Breast epithelium (tissue), 4 donors: ENCODE data around the gene RFX1. TPM values are rescaled to one million over a fixed set of nuclear protein-coding genes. Genes with fewer than 3 reads are reported as not detected.

Experiments used
- DNase-seq, 2 donors: peaks; one replicate each; pipeline ENCODE4 v3.0.0-alpha.2; 2019; ENCODE audit warnings: low spot score in 2 of 2
- H3K27ac ChIP-seq, 2 donors: fragments of 200-600 bp; sonication (generic) in 1 of 2; one replicate each; pipeline ENCODE4 v1.5.1; 2016 to 2019; ENCODE audit warnings: mild to moderate bottlenecking in 1 of 2
- H3K27me3 ChIP-seq, 2 donors: fragments of 200-600 bp; sonication (generic) in 1 of 2; one replicate each; pipeline versions ENCODE4 v1.5.1 to v1.6.0; 2017 to 2019; ENCODE audit warnings: control low read depth in 1 of 2, mild to moderate bottlenecking in 1 of 2
- H3K36me3 ChIP-seq: fragments of 200-600 bp; one replicate; pipeline ENCODE4 v1.5.1; 2019
- H3K4me1 ChIP-seq, 2 donors: fragments of 200-600 bp; sonication (generic); one replicate each; pipeline ENCODE4 v1.5.1; 2016 to 2019; ENCODE audit warnings: control low read depth in 1 of 2
- H3K4me3 ChIP-seq, 3 donors: fragments of 200-600 bp; sonication (generic); 1 replicate in 2 of 3; 2 replicates in 1 of 3; pipeline ENCODE4 v1.5.1; 2016 to 2019; ENCODE audit warnings: mild to moderate bottlenecking in 3 of 3, moderate library complexity in 2 of 3
- H3K9me3 ChIP-seq, 2 donors: fragments of 200-600 bp; sonication (generic) in 1 of 2; one replicate each; pipeline ENCODE4 v1.5.1; 2016 to 2019; ENCODE audit warnings: control low read depth in 1 of 2
- POLR2A ChIP-seq: fragments of 450-650 bp; IDR thresholded peaks from one replicate; pipeline ENCODE4 v1.6.1; 2016; ENCODE audit warnings: antibody characterized with exemption, mild to moderate bottlenecking, moderate library complexity
- POLR2AphosphoS5 ChIP-seq, 3 donors: sonication (generic); formaldehyde crosslinking; IDR thresholded peaks; one replicate each; pipeline ENCODE4 v1.6.1; 2017; ENCODE audit warnings: antibody characterized with exemption in 3 of 3
- intact Hi-C: fragments of 100-400 bp; cut with DNase I; formaldehyde crosslinking; loops from one replicate; pipeline ENCODE4 v1.15.1; 2023; ENCODE audit warnings: low total_unique reads
- total RNA-seq, 3 donors: library from RNA; depleted of rRNA; stranded (reverse); fragments of >200 nt; gene quantifications; one replicate each; pipeline ENCODE4 v1.1.0, GENCODE V29; 2016
- TF ChIP-seq, protein P1 (sequence below), 3 donors: fragments of 450-650 bp; IDR thresholded peaks; one replicate each; pipeline ENCODE4 v1.5.1; 2016 to 2017; ENCODE audit warnings: antibody characterized with exemption in 3 of 3, mild to moderate bottlenecking in 3 of 3, moderate library complexity in 3 of 3

The RFX1 gene
- total RNA-seq, 3 donors from 2014 or later, result 2.6 to 3.7 (median 3.6) TPM

DNA sequence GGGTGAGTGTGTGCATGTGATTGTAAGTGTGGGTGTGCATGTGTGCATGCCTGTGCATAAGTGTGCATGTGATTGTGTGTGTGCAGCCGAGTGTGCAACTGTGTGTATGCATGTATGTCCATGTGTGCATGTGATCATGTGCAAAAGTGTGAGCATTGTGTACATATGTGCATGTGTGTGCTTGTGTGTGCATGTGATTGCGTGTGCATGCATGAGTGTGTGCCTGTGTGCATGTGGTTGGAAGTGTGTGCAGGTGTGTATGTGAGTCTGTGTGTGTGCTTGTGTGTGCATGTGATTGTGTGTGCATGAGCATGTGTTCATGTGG is 71.4 kb downstream of the RFX1 start:
- Histone ChIP-seq H3K4me1 (peaks cover 0 to 4% of the 10 kb centered on the region in 2 donors), H3K27ac (no peak overlapping the region), H3K9me3 (no peaks in the 10 kb centered on the region), H3K36me3 (no peaks in the 10 kb centered on the region), H3K27me3 (peaks cover 0 to 5% of the 10 kb centered on the region in 2 donors), H3K4me3 (no peak overlapping the region)
- TF ChIP-seq POLR2AphosphoS5 (IDR thresholded peaks at IDR 0.05), result no peak
- TF ChIP-seq, protein P1, sequence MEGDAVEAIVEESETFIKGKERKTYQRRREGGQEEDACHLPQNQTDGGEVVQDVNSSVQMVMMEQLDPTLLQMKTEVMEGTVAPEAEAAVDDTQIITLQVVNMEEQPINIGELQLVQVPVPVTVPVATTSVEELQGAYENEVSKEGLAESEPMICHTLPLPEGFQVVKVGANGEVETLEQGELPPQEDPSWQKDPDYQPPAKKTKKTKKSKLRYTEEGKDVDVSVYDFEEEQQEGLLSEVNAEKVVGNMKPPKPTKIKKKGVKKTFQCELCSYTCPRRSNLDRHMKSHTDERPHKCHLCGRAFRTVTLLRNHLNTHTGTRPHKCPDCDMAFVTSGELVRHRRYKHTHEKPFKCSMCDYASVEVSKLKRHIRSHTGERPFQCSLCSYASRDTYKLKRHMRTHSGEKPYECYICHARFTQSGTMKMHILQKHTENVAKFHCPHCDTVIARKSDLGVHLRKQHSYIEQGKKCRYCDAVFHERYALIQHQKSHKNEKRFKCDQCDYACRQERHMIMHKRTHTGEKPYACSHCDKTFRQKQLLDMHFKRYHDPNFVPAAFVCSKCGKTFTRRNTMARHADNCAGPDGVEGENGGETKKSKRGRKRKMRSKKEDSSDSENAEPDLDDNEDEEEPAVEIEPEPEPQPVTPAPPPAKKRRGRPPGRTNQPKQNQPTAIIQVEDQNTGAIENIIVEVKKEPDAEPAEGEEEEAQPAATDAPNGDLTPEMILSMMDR (IDR thresholded peaks at IDR 0.05), result no peak
- TF ChIP-seq POLR2A, result no peak
- intact Hi-C loops, result no loop called here
- no peak for DNase-seq

DNA sequence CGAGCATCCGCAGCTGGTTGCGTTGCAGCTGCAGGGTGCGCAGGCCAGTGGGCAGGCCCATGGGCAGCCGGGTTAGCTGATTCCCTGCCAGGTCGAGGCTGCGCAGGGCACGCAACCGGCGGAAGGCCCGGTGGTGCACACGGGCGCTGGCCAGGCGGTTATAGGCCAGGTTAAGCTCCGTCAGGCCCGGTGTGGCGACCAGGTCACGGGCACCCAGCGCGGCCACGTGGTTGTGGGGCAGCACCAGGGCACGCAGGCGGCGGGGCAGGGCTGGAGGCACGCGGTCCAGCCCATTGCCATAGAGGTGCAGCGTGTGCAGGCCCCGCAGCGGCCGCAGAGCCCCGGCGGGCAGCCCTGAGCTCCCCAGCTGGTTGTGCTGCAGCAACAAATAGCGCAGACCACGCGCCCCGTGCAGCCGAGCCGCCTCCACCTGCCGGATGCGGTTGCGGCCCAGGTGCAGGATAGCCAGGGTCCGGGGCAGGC is 73.2 kb downstream of the RFX1 start:
- Histone ChIP-seq H3K4me3 (no peak overlapping the region), H3K36me3 (no peaks in the 10 kb centered on the region), H3K9me3 (no peaks in the 10 kb centered on the region), H3K4me1 (no peaks in the 10 kb centered on the region), H3K27ac (no peak overlapping the region), H3K27me3 (peaks cover 0 to 5% of the 10 kb centered on the region in 2 donors)
- intact Hi-C loops, result no loop called here
- no peak for DNase-seq
- TF ChIP-seq, protein P1 (IDR thresholded peaks at IDR 0.05), result no peak
- no peak for TF ChIP-seq POLR2A
- TF ChIP-seq POLR2AphosphoS5 (IDR thresholded peaks at IDR 0.05), result no peak

DNA sequence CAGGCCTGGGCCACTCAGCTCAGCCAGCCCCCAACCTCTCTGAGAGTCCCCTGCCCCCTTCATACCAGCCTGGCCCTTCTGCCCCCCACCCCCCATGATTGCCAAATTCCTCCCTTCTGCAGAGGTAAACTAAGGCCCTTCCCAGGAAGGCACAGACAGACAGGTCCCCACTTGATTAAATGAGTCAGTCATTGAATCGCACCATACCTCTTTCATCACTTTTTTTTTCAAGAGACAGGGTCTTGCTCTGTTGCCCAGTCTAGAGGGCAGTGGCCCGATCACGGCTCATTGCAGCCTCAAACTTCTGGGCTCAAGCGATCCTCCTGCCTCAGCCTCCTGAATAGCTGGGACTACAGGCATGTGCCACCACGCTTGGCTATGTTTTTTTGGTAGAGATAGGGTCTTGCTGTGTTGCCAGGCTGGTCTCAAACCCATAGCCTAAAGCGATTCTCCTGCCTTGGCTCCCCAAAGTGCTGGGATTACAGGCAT is 73.9 kb downstream of the RFX1 start:
- H3K4me3 ChIP-seq, result no peak overlapping the region
- H3K27me3 ChIP-seq, result no peaks in the 10 kb centered on the region
- no peaks in the 10 kb centered on the region for H3K9me3 ChIP-seq
- H3K36me3 ChIP-seq, result no peaks in the 10 kb centered on the region
- H3K4me1 ChIP-seq, result no peaks in the 10 kb centered on the region
- H3K27ac ChIP-seq, result no peak overlapping the region
- intact Hi-C loops, result no loop called here
- DNase-seq, result no peak
- TF ChIP-seq, protein P1 (IDR thresholded peaks at IDR 0.05), result no peak
- TF ChIP-seq POLR2AphosphoS5 (IDR thresholded peaks at IDR 0.05) (no peak), POLR2A (no peak)

DNA sequence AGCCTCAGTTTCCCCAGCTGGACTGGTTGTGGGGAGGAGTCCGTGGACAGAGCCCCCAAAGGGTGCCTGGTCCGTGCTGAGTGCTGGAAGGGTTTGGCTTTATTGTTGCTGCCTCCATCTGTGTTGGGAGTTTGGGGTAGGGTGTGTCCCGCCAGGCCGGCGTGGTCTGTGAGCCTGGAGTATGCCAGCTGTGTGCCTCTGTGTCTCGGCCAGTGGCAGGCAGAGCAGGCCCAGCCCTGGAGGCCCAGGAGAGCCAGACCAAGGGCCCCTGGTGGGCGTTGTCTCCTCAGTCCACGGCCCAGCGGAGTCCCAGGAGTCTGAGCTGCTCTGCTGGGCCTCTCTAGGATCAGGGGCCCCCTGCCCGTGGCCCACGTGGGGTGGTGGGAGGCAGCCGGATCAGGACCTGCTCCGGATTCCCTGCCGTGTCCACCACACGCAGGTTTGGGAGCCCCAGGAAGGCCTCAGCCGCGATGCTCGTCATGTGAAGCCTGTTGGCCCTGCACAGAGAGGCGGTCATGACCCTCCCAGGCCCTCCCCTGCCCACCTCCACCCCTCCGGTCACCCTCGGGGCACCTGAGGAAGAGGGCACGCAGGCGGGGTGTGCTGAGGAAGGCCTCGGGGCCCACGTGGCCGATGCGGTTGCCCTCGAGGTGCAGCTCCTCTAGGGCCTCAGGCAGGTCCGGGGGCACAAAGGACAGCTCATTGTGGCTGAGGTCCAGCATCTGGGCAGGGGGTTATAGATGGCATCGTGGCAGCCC is 74.5 kb downstream of the RFX1 start:
- DNase-seq, result no peak
- Histone ChIP-seq H3K9me3 (no peaks in the 10 kb centered on the region), H3K27ac (peak overlapping the region in 1 of 2 donors; percentile 38), H3K4me1 (no peaks in the 10 kb centered on the region), H3K36me3 (no peaks in the 10 kb centered on the region), H3K27me3 (no peaks in the 10 kb centered on the region), H3K4me3 (no peak overlapping the region)
- intact Hi-C loops, result no loop called here
- TF ChIP-seq, protein P1 (IDR thresholded peaks at IDR 0.05), result no peak
- TF ChIP-seq POLR2A, result no peak
- no peak for TF ChIP-seq POLR2AphosphoS5 (IDR thresholded peaks at IDR 0.05)

DNA sequence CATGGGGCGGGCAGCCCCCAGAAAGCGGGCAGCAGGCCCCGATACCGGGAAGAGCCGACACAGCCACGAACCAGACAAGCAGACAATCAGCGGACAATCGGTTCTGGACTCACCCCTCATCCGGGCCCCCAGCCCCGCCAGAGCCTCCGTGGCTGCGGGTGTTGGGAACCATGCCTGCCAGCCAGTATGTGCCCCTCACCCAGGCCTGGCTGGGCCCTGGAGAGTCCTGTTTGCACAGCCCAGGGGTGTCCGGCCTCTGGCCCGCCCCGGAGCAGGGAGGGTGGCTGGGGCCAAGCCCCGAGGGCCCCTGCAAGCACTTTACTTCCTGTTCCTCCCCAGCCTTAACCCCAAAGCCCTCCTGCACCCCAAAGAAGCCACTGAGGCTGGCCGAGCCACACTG is 75.7 kb downstream of the RFX1 start:
- TF ChIP-seq, protein P1 (IDR thresholded peaks at IDR 0.05), result no peak
- TF ChIP-seq POLR2AphosphoS5 (IDR thresholded peaks at IDR 0.05), result no peak
- TF ChIP-seq POLR2A, result no peak
- Histone ChIP-seq H3K9me3 (no peaks in the 10 kb centered on the region), H3K27me3 (no peaks in the 10 kb centered on the region), H3K4me3 (peak overlapping the region in 2 of 3 donors; percentile 35 to 47), H3K4me1 (no peaks in the 10 kb centered on the region), H3K27ac (peak overlapping the region; percentile 19 to 36), H3K36me3 (no peaks in the 10 kb centered on the region)
- DNase-seq, result no peak
- intact Hi-C loops, result no loop called here
